OCI-LY3 (cell line): ENCODE measurements around the gene GATAD2B.

Experiments
- H2AFZ ChIP-seq: fragments of 200-600, 300-600 bp; shearing (Covaris generic); 2 replicates; pipeline ENCODE4 v1.6.0; 2014; ENCODE audit warnings: antibody characterized with exemption, low read depth, low read length
- H3K27ac ChIP-seq: fragments of 200-600, 300-600 bp; sonication (generic); 2 replicates; pipeline ENCODE4 v1.5.1; 2014; ENCODE audit warnings: mild to moderate bottlenecking, low read length, moderate library complexity, mixed read lengths
- H3K27me3 ChIP-seq: fragments of 200-600, 300-600 bp; sonication (generic); 2 replicates; pipeline ENCODE4 v1.6.1; 2014; ENCODE audit warnings: low read depth, low read length, mixed read lengths
- H3K36me3 ChIP-seq: fragments of 200-600, 300-600 bp; sonication (generic); replicated peaks from 2 replicates; pipeline ENCODE3; 2014; ENCODE audit warnings: low read depth, low read length, mixed read lengths
- H3K4me1 ChIP-seq: fragments of 300-600, 200-600 bp; sonication (generic); 2 replicates; pipeline ENCODE4 v1.6.1; 2014; ENCODE audit warnings: low read length, mixed read lengths
- H3K4me2 ChIP-seq: fragments of 200-600, 300-600 bp; sonication (generic); 2 replicates; pipeline ENCODE4 v1.6.1; 2014; ENCODE audit warnings: low read length, mixed read lengths
- H3K4me3 ChIP-seq: fragments of 300-600, 200-600 bp; sonication (generic); 2 replicates; pipeline ENCODE4 v1.5.1; 2014; ENCODE audit warnings: antibody characterized with exemption, mild to moderate bottlenecking, low read length, moderate library complexity
- H3K79me2 ChIP-seq: fragments of 300-600, 200-600 bp; shearing (Covaris generic); 2 replicates; pipeline ENCODE4 v1.6.1; 2014; ENCODE audit warnings: mild to moderate bottlenecking, low read length, mixed read lengths
- H3K9ac ChIP-seq: fragments of 300-600, 200-600 bp; shearing (Covaris generic); 2 replicates; pipeline ENCODE4 v1.6.0; 2014; ENCODE audit warnings: mild to moderate bottlenecking, low read length, moderate library complexity
- H3K9me3 ChIP-seq: fragments of 200-600, 300-600 bp; shearing (Covaris generic); 2 replicates; pipeline ENCODE4 v1.6.1; 2014; ENCODE audit warnings: low read length, mixed read lengths; ENCODE audit not compliant: insufficient read depth
- H4K20me1 ChIP-seq: fragments of 200-600, 300-600 bp; sonication (generic); 2 replicates; pipeline ENCODE4 v1.6.1; 2016; ENCODE audit warnings: low read length, mixed read lengths; ENCODE audit not compliant: insufficient read depth
- EZH2phosphoT487 ChIP-seq: fragments of 200-600 bp; shearing (Covaris generic); IDR thresholded peaks from 2 replicates; pipeline ENCODE4 v1.6.1; 2018; ENCODE audit warnings: antibody characterized with exemption, mixed run types, low read depth
- TF ChIP-seq, protein P1 (sequence below): fragments of 200-600, 300-600 bp; sonication (generic); IDR thresholded peaks from 2 replicates; pipeline ENCODE4 v1.5.1; 2014; ENCODE audit warnings: antibody characterized with exemption, low read length, low read depth

The GATAD2B gene

DNA sequence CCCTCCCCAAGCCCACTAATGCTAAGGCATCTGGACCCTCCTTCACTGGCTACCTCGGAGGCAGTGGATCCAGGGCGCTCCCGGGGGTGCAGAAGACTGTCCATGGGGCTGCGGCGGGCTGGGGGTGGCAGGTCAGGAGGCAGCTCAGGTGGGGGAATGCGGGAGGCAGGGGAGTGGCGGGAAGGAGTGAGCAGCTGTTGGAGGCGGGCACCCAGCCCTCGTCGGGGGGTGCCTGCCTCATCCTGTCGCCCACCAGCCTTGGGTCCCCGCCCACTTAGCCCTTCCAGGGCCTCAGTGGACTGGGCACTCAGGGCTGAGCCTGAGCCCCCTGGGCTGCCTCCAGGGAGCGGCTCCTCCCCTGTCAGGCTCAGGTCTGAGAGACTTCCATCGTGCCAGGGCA is 10.7 kb upstream of the GATAD2B start:
- Histone ChIP-seq H4K20me1 (no peaks in the 10 kb centered on the region; the same call in none of the 2 replicates), H3K9ac (no peak overlapping the region), H2AFZ (no peak overlapping the region), H3K4me1 (no peaks in the 10 kb centered on the region), H3K9me3 (no peaks in the 10 kb centered on the region), H3K79me2 (no peaks in the 10 kb centered on the region), H3K27me3 (no peaks in the 10 kb centered on the region), H3K4me3 (no peak overlapping the region), H3K36me3 (peaks cover 76% of the 10 kb centered on the region), H3K4me2 (no peak overlapping the region), H3K27ac (no peak overlapping the region)
- no peak for TF ChIP-seq EZH2phosphoT487
- TF ChIP-seq, protein P1, sequence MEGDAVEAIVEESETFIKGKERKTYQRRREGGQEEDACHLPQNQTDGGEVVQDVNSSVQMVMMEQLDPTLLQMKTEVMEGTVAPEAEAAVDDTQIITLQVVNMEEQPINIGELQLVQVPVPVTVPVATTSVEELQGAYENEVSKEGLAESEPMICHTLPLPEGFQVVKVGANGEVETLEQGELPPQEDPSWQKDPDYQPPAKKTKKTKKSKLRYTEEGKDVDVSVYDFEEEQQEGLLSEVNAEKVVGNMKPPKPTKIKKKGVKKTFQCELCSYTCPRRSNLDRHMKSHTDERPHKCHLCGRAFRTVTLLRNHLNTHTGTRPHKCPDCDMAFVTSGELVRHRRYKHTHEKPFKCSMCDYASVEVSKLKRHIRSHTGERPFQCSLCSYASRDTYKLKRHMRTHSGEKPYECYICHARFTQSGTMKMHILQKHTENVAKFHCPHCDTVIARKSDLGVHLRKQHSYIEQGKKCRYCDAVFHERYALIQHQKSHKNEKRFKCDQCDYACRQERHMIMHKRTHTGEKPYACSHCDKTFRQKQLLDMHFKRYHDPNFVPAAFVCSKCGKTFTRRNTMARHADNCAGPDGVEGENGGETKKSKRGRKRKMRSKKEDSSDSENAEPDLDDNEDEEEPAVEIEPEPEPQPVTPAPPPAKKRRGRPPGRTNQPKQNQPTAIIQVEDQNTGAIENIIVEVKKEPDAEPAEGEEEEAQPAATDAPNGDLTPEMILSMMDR = no peak

DNA sequence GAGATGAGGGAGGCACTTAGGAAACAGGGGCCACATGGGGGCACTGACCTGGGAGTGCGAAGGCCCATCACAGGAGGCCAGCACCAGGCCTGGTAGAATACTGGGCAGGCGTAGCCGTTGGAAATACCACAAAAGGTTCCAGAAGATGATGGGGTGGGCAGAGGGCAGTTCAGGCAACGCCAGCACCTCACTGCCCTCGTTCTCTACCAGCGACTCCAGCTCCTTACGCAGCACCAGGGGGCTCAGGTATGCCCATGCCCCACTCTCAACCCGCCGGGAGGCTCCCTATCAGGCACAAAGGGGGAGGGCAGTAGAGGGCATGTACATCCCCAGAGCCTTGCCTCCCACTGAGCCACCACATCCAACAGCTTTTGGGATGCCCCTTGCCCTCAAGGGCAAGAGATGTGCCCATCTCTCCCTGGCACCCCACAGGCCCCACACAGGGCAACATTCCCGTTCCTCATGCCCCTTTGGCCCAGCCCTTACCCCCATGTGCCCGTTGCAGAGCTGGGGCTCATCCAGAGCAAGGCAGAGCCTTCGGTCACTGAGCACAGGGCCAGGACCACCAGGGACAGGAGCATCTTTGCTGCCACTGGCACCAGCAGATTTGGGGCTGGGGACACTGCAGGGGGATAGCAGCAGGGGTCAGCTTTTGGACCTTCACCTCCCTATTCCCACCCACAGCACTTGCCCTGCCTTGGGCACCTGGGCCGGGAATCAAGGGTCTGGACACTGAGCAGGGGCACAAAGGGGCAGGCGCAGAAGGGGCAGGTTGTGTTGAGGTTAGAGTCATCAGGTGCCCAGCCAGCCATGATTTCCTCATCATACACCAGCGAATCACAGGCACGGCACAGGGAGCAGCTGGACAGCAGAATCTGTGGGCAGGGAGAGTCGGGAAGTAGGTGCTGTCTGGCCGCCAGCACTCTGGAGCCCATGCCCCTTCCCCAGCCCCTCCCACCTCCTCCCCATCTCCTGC is 9.7 kb upstream of the GATAD2B start:
- Histone ChIP-seq H3K4me3 (no peak overlapping the region), H3K27me3 (no peaks in the 10 kb centered on the region), H3K4me2 (no peak overlapping the region), H3K4me1 (no peaks in the 10 kb centered on the region), H3K27ac (no peak overlapping the region), H3K36me3 (peaks cover 72% of the 10 kb centered on the region), H3K79me2 (no peaks in the 10 kb centered on the region), H4K20me1 (no peaks in the 10 kb centered on the region; the same call in none of the 2 replicates), H3K9ac (no peak overlapping the region), H2AFZ (no peak overlapping the region), H3K9me3 (no peaks in the 10 kb centered on the region)
- TF ChIP-seq, protein P1 = no peak
- no peak for TF ChIP-seq EZH2phosphoT487

GRCh38 chr1:153929981-153930948 is 7.5 kb upstream of the GATAD2B start:
- H3K4me3 ChIP-seq = no peak overlapping the region
- peaks cover 52% of the 10 kb centered on the region for H3K36me3 ChIP-seq
- no peak overlapping the region for H2AFZ ChIP-seq
- H3K79me2 ChIP-seq = no peaks in the 10 kb centered on the region
- no peaks in the 10 kb centered on the region for H3K9me3 ChIP-seq
- H3K4me2 ChIP-seq = no peak overlapping the region
- H3K27ac ChIP-seq = no peak overlapping the region
- no peak overlapping the region for H3K9ac ChIP-seq
- no peaks in the 10 kb centered on the region; the same call in none of the 2 replicates for H4K20me1 ChIP-seq
- no peaks in the 10 kb centered on the region for H3K4me1 ChIP-seq
- H3K27me3 ChIP-seq = no peaks in the 10 kb centered on the region
- no peak for TF ChIP-seq EZH2phosphoT487
- TF ChIP-seq, protein P1 = no peak

- H3K36me3 ChIP-seq = peaks cover 44% of the 10 kb centered on the region
- H3K4me2 ChIP-seq = no peak overlapping the region
- H3K9ac ChIP-seq = no peak overlapping the region
- TF ChIP-seq, protein P1 = no peak
- no peak for TF ChIP-seq EZH2phosphoT487
- H3K79me2 ChIP-seq = peaks cover 3% of the 10 kb centered on the region
- H3K9me3 ChIP-seq = no peaks in the 10 kb centered on the region
- H3K27me3 ChIP-seq = no peaks in the 10 kb centered on the region
- H3K27ac ChIP-seq = no peak overlapping the region
- no peak overlapping the region for H2AFZ ChIP-seq
- no peaks in the 10 kb centered on the region; the same call in 1 of the 2 replicates for H4K20me1 ChIP-seq
- H3K4me3 ChIP-seq = no peak overlapping the region
- peaks cover under 1% of the 10 kb centered on the region; the same call in 1 of the 2 replicates for H3K4me1 ChIP-seq
Measured at GRCh38 chr1:153929426-153929825, 6.7 kb upstream of the GATAD2B start.
